Right atrium auricular region (tissue), 2 donors: Measurements from ENCODE around the gene UBE2E1. TPM values are rescaled to one million over a fixed set of nuclear protein-coding genes. Genes with fewer than 3 reads are reported as not detected.

Source experiments
- DNase-seq: peaks from one replicate; pipeline ENCODE4 v3.0.0-alpha.2; 2019; ENCODE audit warnings: low spot score
- H3K27ac ChIP-seq, 2 donors: fragments of 200-600 bp; sonication (generic); 1 replicate in 1 of 2; 2 replicates in 1 of 2; pipeline ENCODE4 v1.5.1; 2016 to 2019
- H3K27me3 ChIP-seq, 2 donors: fragments of 200-600 bp; sonication (generic); one replicate each; pipeline versions ENCODE4 v1.5.1 to v1.6.0; 2017 to 2019
- H3K36me3 ChIP-seq: fragments of 200-600 bp; sonication (generic); one replicate; pipeline ENCODE4 v1.5.1; 2016
- H3K4me1 ChIP-seq, 2 donors: fragments of 200-600 bp; sonication (generic); one replicate each; pipeline versions ENCODE4 v1.5.1 to v1.6.0; 2017 to 2019
- H3K4me3 ChIP-seq, 2 donors: fragments of 200-600 bp; sonication (generic); 1 replicate in 1 of 2; 2 replicates in 1 of 2; pipeline ENCODE4 v1.5.1; 2017 to 2019; ENCODE audit warnings: mild to moderate bottlenecking in 1 of 2, moderate library complexity in 1 of 2
- H3K9me3 ChIP-seq, 2 donors: fragments of 200-600 bp; sonication (generic); one replicate each; pipeline ENCODE4 v1.5.1; 2019
- total RNA-seq, 2 donors: library from RNA; depleted of rRNA; stranded (reverse); fragments of >200 nt; gene quantifications; one replicate each; pipeline ENCODE4 v1.1.0, GENCODE V29; 2016
- TF ChIP-seq, protein P1 (sequence below), 2 donors: fragments of 200-600 bp; sonication (generic); IDR thresholded peaks; one replicate each; pipeline ENCODE4 v1.5.1; 2019; ENCODE audit warnings: antibody characterized with exemption in 2 of 2

Gene UBE2E1
- total RNA-seq, 2 donors from 2014 or later, result 30.8 to 41.4 TPM

DNA sequence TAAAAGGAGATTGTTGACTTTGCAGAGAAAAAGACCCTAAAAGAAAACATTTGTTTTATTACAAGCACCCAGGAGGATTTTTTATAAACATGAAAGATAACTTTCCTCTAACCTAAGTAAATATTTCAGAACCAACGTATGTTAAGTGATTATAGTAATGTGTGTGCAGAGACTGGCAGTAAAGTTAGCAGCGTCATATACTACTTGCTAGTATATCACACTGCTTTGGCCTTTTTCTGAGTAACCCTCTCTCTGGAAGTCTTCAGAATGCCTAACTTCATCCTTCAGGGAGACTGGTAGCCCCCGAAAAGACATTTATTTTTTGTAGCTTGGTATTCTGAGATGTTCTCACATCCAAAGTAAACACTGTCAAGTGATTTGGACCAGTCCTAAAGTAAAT is 17.9 kb downstream of the UBE2E1 start:
- Histone ChIP-seq H3K36me3 (no peaks in the 10 kb centered on the region), H3K27me3 (no peaks in the 10 kb centered on the region), H3K9me3 (no peaks in the 10 kb centered on the region), H3K4me1 (peaks cover 0 to 27% of the 10 kb centered on the region in 2 donors), H3K27ac (no peak overlapping the region), H3K4me3 (no peak overlapping the region)
- no peak for DNase-seq
- TF ChIP-seq, protein P1, sequence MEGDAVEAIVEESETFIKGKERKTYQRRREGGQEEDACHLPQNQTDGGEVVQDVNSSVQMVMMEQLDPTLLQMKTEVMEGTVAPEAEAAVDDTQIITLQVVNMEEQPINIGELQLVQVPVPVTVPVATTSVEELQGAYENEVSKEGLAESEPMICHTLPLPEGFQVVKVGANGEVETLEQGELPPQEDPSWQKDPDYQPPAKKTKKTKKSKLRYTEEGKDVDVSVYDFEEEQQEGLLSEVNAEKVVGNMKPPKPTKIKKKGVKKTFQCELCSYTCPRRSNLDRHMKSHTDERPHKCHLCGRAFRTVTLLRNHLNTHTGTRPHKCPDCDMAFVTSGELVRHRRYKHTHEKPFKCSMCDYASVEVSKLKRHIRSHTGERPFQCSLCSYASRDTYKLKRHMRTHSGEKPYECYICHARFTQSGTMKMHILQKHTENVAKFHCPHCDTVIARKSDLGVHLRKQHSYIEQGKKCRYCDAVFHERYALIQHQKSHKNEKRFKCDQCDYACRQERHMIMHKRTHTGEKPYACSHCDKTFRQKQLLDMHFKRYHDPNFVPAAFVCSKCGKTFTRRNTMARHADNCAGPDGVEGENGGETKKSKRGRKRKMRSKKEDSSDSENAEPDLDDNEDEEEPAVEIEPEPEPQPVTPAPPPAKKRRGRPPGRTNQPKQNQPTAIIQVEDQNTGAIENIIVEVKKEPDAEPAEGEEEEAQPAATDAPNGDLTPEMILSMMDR (IDR thresholded peaks at IDR 0.05), result no peak

DNA sequence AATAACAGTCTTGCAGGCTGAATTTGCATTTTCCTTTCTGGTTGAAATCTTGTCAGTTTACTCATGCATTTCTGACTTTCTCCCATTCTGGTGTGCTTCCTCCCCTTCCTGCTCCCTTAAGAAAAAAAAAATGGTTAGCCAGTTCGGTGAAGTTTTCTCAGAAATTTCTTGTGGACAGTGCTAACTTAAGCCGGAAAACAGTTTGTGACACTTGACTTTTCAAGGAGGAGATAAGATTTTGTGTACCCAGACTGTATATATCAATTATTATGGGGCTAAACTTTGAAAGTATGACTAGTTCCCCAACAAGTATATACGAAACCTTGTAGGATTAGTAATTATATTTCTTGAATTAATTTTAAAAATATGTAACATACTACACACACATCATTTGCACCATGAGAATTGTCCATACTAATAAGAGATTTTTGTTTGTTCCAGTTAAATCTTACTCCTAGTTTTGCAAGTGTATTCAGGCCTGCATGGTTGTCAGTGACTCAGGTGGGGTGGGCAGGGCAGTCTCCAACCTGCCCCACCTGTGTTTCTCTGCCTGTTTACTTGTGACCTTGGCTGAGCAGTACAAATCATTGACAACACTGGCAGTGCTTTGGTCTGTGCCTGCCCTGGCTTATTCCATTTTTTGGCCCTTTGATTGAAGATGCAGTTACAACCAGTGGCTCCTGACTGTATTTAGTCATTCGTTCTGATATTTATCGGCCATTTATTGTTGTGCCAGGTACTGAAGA is 19.1 kb downstream of the UBE2E1 start:
- Histone ChIP-seq H3K4me3 (no peak overlapping the region), H3K27me3 (no peaks in the 10 kb centered on the region), H3K9me3 (no peaks in the 10 kb centered on the region), H3K27ac (no peak overlapping the region), H3K36me3 (no peaks in the 10 kb centered on the region), H3K4me1 (peaks cover 0 to 33% of the 10 kb centered on the region in 2 donors)
- no peak for DNase-seq
- TF ChIP-seq, protein P1 (IDR thresholded peaks at IDR 0.05), result no peak

DNA sequence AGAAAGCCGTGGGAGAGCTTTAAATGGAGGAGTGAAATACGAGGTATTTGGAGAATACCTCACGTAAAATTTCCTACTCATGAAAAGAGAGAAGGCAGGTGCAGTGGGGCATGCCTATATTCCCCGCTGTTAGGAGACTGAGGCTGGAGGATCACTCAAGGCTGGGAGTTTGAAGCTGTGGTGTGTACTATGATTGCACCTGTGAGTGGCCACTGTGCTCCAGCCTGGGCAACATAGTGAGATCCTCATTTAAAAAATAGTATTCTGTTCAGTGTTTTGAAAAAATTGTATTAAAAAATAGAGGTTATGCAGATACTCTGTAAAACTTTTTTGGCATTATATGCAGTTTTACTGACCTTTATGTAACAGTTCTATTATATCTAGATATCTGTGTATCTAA is 20.0 kb downstream of the UBE2E1 start:
- no peak for DNase-seq
- Histone ChIP-seq H3K27me3 (no peaks in the 10 kb centered on the region), H3K27ac (no peak overlapping the region), H3K4me1 (peaks cover 0 to 33% of the 10 kb centered on the region in 2 donors), H3K9me3 (no peaks in the 10 kb centered on the region), H3K4me3 (no peak overlapping the region), H3K36me3 (no peaks in the 10 kb centered on the region)
- TF ChIP-seq, protein P1 (IDR thresholded peaks at IDR 0.05), result no peak

DNA sequence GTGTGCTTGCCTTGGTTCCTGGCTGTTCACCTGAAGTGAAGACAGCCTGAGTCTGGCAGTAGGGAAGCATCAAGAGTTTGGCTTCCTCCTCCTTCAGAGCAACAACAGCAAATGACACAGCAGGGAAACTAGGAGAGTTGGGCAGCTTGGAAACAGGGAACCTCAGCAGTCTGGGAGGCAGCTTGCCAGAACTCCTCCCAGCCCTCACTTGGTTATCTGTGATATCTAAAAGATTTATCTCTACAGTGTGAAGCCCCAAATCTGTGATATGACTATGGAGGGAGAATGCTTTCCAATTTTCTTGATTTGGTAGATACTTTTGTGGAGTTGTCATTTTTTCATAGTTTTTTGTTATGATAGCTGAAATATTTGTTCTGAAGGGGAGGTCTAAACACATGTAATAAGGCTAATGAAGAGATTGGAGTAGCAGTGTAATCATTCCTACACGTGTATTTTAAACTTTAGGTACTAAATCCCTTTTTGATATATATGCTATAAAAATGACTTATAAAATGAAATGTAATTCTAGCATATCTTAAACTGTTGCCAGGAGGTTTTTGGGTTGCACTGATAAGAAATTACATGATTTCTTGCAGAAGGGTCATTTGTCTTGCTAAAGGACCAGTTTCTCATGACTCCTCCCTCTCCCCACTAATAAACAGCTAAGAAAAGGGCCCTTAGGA is 20.8 kb downstream of the UBE2E1 start:
- Histone ChIP-seq H3K4me3 (no peak overlapping the region), H3K36me3 (no peaks in the 10 kb centered on the region), H3K27me3 (no peaks in the 10 kb centered on the region), H3K9me3 (no peaks in the 10 kb centered on the region), H3K27ac (no peak overlapping the region), H3K4me1 (peaks cover 0 to 33% of the 10 kb centered on the region in 2 donors)
- TF ChIP-seq, protein P1 (IDR thresholded peaks at IDR 0.05), result no peak
- DNase-seq, result no peak

DNA sequence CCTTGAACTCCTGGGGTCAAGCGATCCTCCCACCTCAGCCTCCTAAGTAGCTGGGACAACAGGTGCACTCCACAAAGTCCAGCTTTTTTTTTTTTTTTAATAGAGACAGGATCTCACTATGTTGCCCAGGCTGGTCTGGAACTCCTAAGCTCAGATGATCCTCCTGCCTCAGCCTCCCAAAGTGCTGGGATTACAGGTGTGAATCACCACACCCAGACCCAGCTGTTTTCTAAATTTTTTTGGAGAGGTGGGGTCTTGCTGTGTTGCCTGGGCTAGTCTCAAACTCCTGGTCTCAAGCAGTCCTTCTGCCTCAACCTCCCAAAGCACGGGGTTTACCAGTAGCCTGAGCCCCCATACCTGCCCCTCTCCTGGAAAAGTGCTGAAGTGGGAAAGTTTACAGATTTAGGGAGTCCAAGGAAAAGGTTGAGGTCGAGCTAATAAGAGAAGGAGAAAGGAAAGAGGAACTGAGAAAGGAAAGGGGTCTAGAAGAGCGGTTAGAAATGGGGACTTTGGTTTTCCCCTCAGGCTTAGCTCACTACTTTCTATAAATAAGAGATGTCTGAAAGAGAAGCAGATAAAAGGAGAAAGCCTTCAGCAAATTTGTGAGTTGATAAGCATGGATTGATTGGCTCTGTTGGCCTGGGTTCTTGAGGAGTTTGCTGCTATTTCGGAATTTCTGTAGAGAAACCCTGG is 23.6 kb downstream of the UBE2E1 start:
- no peak overlapping the region for H3K4me3 ChIP-seq
- H3K27me3 ChIP-seq, result no peaks in the 10 kb centered on the region
- no peaks in the 10 kb centered on the region for H3K36me3 ChIP-seq
- H3K27ac ChIP-seq, result no peak overlapping the region
- TF ChIP-seq, protein P1 (IDR thresholded peaks at IDR 0.05), result no peak
- H3K4me1 ChIP-seq, result peaks cover 0 to 27% of the 10 kb centered on the region in 2 donors
- H3K9me3 ChIP-seq, result no peaks in the 10 kb centered on the region
- no peak for DNase-seq
